Hindlimb muscle (tissue), 1 donor: ENCODE measurements around the gene TRIM15. TPM values are rescaled to one million over a fixed set of nuclear protein-coding genes. Genes with fewer than 3 reads are reported as not detected.
"Not testable (repeated sequence)": the region's sequence is repeated elsewhere in the genome, so short reads cannot be mapped to it uniquely, and the experiment has no call there.

Experiments used
- DNase-seq: peaks from one replicate; pipeline ENCODE4 v3.0.0-alpha.2; 2013
- polyA plus RNA-seq: library from polyadenylated mRNA; unstranded; fragments of 120-200 nt; gene quantifications from one replicate; pipeline ENCODE4 v1.2.1, GENCODE V29; 2013; ENCODE audit not compliant: insufficient read length

The TRIM15 gene
- polyA plus RNA-seq, 1 donor: not detected

DNA sequence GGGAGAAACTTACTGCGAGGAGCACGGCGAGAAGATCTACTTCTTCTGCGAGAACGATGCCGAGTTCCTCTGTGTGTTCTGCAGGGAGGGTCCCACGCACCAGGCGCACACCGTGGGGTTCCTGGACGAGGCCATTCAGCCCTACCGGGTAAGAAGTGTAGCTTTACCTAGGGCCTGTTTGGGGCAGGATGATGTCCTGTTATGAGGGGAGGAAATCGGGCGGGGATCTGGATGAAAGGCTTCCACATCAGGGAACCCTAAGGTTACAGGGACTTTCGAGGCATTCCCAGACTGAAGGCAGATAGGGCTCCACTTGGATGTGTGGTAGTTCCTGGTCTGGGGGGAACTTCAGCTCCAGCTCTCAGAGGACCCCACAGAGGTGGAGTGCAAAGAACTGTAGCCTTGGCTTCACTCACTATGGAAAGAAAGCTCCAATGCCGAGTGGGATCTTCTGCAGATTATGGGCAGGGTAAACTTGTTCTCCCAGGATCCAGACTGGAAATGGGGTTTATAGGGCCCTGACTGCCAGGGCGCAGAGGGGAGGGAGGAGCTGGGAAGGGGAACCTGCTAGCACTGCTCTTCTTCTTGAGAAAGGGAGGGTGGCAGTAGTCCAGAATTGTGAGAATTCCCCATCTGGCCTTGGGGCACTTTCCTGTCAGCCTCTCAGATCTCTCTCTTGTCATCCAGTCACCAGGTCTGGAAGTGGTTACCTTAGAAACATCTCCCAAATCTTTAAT, 740 bp downstream of the TRIM15 start:
- DNase-seq: no peak

- DNase-seq: no peak
Measured at GRCh38 chr6:30164714-30165113, 1.4 kb downstream of the TRIM15 start.

DNA sequence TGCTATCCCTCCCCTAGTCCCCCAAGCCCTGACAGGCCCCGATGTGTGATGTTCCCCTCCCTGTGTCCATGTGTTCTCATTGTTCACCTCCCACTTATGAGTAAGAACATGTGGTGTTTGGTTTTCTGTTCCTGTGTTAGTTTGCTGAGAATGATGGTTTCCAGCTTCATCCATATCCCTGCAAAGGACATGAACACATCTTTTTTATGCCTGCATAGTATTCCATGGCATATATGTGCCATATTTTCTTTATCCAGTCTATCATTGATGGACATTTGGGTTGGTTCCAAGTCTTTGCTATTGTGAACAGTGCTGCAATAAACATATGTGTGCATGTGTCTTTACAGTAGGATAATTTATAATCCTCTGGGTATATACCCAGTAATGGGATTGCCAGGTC, 1.9 kb downstream of the TRIM15 start:
- DNase-seq: not testable (repeated sequence)

GRCh38 chr6:30167101-30167500, 3.8 kb downstream of the TRIM15 start:
- no peak for DNase-seq

DNA sequence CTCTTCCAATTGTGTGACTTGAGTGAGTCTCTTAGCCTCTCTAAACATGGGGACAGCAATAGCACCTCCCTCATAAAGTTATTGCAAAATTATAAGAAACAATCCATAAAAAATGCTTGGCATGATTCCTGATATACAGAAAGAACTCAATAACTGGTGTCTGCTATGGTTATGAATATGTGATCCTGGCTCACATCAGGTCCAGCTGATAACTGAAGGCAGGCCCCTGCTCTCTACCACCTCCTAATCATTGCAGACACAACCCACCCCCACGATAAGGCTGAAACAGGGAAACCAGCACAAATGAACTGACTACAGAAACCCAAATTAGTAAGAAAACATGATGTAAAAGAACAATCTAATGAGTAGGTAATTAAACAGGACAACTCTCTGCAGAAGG, 5.4 kb downstream of the TRIM15 start:
- no peak for DNase-seq

- no peak for DNase-seq
Measured at GRCh38 chr6:30169658-30170614, 6.6 kb downstream of the TRIM15 start.

DNA sequence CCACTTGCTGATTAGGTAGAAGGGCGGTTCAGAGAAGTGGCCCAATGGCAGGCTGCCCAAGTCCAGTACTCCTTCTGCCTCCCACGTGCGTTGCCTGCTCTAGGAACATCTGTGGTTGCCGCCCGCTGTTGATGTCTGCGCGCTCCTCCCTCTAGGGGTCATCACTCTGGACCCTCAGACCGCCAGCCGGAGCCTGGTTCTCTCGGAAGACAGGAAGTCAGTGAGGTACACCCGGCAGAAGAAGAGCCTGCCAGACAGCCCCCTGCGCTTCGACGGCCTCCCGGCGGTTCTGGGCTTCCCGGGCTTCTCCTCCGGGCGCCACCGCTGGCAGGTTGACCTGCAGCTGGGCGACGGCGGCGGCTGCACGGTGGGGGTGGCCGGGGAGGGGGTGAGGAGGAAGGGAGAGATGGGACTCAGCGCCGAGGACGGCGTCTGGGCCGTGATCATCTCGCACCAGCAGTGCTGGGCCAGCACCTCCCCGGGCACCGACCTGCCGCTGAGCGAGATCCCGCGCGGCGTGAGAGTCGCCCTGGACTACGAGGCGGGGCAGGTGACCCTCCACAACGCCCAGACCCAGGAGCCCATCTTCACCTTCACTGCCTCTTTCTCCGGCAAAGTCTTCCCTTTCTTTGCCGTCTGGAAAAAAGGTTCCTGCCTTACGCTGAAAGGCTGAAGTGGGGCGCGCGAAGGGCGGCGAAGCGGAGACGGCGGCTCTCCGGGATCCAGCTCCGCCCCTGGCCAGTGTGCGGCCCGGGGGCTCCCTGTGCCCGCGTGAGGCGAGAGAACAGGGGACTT, 8.5 kb downstream of the TRIM15 start:
- no peak for DNase-seq

DNA sequence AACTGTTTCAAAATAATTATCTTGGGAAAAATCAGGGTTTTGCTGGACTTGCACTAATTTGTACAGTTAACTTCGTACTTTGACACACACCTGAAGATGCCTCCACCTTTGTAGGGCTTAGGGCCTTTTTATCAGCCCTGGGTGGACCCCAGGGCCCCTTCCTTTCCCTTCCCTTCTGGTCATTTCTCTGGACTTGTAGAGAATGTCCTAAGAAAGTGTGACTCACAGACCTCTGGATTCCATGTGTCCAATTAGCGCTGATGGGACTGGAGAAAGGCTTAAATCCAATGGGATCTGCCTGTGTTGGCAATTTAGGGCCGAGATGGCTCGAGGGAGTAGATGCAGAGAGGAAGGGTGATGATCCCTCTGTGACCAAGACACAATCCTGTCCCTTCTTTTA, 9.3 kb downstream of the TRIM15 start:
- DNase-seq: no peak

GRCh38 chr6:30175765-30176164, 12.4 kb downstream of the TRIM15 start:
- no peak for DNase-seq

DNA sequence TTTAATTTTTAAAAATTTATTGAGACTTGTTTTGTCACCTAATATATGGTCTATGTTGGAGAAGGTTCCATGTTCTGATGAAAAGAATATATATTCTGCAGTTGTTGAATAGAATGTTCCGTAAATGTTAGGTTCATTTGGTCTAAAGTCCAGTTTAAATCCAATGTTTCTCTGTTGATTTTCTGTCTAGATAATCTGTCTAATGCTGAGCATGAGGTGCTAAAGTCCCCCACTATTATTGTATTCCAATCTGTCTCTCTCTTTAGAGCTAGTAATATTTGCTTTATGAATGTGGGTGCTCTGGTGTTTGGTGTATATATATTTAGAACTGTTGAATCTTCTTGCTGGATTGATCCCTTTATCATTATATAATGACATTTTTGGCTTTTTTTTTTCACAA, 15.5 kb downstream of the TRIM15 start:
- DNase-seq: no peak

DNA sequence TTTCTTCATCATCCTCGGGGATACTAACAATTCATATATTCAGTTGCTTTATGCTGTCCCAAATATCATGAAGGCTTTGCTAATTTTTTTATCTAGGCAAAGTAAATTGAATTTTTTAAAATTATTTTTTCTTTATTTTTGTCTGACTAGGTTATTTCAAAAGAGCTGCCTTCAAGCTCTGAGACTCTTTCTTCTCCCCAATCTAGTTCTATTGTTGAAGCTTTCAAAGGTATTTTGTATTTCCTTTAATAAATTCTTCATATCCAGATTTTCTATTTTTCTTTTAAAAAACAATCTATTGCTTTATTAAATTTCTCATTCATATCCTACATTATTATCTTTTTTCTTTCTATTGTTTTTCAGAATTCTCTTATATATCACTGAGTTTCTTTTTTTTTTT, 16.8 kb downstream of the TRIM15 start:
- DNase-seq: no peak

GRCh38 chr6:30184417-30185031, 21.2 kb downstream of the TRIM15 start:
- no peak for DNase-seq

- DNase-seq: no peak
Measured at GRCh38 chr6:30185846-30186484, 22.6 kb downstream of the TRIM15 start.

DNA sequence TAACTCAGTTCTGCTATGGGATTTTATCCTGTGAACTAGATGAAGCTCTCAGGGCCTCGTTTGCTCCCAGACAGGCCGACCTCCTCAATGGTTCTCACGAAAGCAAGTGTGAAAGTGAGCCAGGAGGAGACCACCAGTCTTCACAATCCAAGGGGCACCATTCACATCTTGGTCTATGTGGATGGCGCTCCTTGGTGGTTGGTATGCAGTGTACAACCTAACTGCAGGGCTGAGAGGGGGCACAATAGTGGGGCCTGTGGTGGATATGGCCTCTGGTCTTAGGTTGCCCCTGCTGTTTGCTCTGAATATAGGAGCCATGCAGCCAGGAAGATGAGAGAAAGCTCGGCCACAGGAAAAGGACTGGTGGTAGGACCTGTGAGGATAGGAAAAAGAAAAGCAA, 25.2 kb downstream of the TRIM15 start:
- no peak for DNase-seq

GRCh38 chr6:30192076-30192475, 28.7 kb downstream of the TRIM15 start:
- no peak for DNase-seq

GRCh38 chr6:30194797-30195690, 31.7 kb downstream of the TRIM15 start:
- DNase-seq: no peak

GRCh38 chr6:30195951-30196350, 32.6 kb downstream of the TRIM15 start:
- no peak for DNase-seq

- DNase-seq: no peak
Measured at GRCh38 chr6:30196376-30196775, 33.0 kb downstream of the TRIM15 start.

DNA sequence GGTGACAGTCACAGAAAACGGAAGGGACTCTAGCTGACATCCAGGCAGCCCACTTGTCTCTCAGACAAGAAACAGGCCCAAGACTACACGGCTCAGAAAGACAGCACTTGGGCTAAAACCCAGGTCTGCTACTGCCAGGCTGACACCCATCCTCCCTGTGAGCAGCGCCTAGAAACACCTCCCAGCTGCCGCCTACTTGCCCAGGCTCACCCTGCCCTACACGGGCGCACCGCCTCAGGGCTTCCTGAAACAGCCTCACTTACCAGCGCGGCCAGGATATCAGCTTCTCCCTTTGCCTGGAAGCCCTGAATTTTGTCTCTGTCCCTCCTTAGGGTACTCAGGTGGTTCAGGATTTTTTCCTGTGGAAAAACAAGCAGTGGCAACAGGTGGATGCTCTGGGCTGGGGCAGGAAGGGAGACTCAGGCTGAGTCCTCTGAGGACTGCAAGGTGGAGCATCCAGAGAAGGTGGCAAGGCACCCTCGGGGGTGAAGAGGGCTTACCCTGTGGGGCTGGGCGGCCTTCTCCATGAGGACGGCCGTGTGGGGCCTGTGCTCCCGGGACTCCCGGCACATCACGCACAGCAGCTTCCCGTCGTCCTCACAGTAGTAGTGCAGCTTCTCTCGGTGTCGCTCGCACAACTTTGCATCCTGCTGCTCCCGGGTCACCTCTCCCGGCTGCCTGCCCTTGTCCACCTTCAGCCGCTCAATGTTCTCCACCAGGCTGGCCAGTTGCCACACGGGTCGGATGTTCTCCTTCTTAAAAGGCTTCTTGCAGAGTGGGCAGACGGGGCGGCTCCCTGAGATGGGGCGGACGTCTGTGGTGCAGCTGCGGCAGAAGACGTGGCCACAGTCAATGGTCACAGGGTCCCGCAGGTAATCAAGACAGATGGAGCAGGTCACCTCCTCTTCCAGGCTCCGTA, 35.1 kb downstream of the TRIM15 start:
- DNase-seq: no peak
